ACC112 (cell line): Measurements from ENCODE around the gene GASK1A.
"Not testable (repeated sequence)": the region's sequence is repeated elsewhere in the genome, so short reads cannot be mapped to it uniquely, and the experiment has no call there.

ENCODE experiments used
- H2AFZ ChIP-seq: fragments of 200-600 bp; sonication (generic); one replicate; pipeline ENCODE4 v1.6.0; 2017; ENCODE audit warnings: antibody characterized with exemption, low read length; ENCODE audit not compliant: unreplicated experiment
- H3K27ac ChIP-seq: fragments of 200-600 bp; sonication (generic); 2 replicates; pipeline ENCODE4 v1.5.1; 2014; ENCODE audit warnings: low read depth, mild to moderate bottlenecking, antibody characterized with exemption, low read length, moderate library complexity
- H3K27me3 ChIP-seq: fragments of 200-600 bp; sonication (generic); 2 replicates; pipeline ENCODE4 v1.6.1; 2014; ENCODE audit warnings: mild to moderate bottlenecking, antibody characterized with exemption, low read length, moderate library complexity, mixed read lengths; ENCODE audit not compliant: insufficient read depth
- H3K36me3 ChIP-seq: fragments of 200-600 bp; sonication (generic); 2 replicates; pipeline ENCODE4 v1.6.1; 2016; ENCODE audit warnings: mild to moderate bottlenecking, antibody characterized with exemption, low read length, moderate library complexity, mixed read lengths; ENCODE audit not compliant: insufficient read depth
- H3K4me1 ChIP-seq: fragments of 200-600 bp; sonication (generic); one replicate; pipeline ENCODE4 v1.6.1; 2016; ENCODE audit warnings: low read length, mixed read lengths; ENCODE audit not compliant: insufficient read depth, unreplicated experiment, control insufficient read depth
- H3K4me3 ChIP-seq: fragments of 200-600 bp; sonication (generic); 2 replicates; pipeline ENCODE4 v1.5.1; 2014; ENCODE audit warnings: mild to moderate bottlenecking, low read depth, low read length
- H3K79me2 ChIP-seq: fragments of 200-600 bp; sonication (generic); one replicate; pipeline ENCODE4 v1.6.0; 2016; ENCODE audit warnings: low read length; ENCODE audit not compliant: control insufficient read depth, unreplicated experiment, insufficient read depth

The GASK1A gene

GRCh38 chr3:43043071-43043766 lies 64.1 kb downstream of the GASK1A start:
- no peaks in the 10 kb centered on the region for H3K4me1 ChIP-seq
- H3K27ac ChIP-seq: no peak overlapping the region
- no peak overlapping the region for H2AFZ ChIP-seq
- peaks cover 8% of the 10 kb centered on the region; the same call in 1 of the 2 replicates for H3K27me3 ChIP-seq
- H3K36me3 ChIP-seq: no peaks in the 10 kb centered on the region
- no peak overlapping the region for H3K4me3 ChIP-seq
- no peaks in the 10 kb centered on the region for H3K79me2 ChIP-seq

DNA sequence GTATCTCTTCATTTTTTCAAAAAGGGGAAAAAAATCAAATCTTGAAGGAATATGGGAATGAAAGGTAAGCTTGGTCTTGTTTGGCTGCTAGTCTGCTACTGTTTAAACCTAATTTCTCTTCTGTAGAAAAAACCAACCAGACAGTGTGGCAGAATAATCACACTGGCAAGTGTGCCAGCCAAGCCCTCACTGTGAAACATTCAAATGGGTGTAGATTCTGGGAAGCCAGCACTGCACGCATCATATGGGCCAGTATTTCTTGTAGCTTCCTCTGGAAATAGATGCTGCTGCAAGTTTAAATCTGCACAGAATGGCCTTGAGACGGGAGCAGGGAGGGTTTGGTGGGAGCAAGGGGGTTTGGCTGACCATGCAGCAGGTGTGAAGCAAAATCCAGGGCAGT lies 64.7 kb downstream of the GASK1A start:
- Histone ChIP-seq H3K27me3 (peaks cover 5% of the 10 kb centered on the region; the same call in 1 of the 2 replicates), H3K36me3 (no peaks in the 10 kb centered on the region), H2AFZ (no peak overlapping the region), H3K4me3 (no peak overlapping the region), H3K27ac (no peak overlapping the region), H3K4me1 (no peaks in the 10 kb centered on the region), H3K79me2 (no peaks in the 10 kb centered on the region)

DNA sequence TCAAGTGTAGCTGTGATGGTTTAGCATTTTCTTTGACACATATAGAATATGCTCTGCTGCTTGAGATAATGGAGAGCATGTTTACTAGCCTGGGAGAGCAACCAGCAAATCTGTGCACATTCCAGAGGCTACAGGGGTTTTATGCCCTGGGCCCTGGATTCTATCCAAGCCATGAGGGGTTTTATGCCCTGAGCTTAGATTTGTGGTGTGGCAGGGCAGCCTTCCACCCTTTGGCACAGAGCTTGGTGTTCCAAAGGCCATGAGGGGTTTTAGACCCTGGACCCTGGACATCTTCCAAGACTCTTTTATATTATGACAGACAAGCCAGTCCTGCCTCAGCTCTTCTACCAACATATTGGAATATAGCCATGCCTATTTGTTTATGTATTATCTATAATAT lies 66.0 kb downstream of the GASK1A start:
- H3K27me3 ChIP-seq, H3K79me2 ChIP-seq, H2AFZ ChIP-seq, H3K4me3 ChIP-seq, H3K36me3 ChIP-seq, H3K27ac ChIP-seq, H3K4me1 ChIP-seq: not testable (repeated sequence)

DNA sequence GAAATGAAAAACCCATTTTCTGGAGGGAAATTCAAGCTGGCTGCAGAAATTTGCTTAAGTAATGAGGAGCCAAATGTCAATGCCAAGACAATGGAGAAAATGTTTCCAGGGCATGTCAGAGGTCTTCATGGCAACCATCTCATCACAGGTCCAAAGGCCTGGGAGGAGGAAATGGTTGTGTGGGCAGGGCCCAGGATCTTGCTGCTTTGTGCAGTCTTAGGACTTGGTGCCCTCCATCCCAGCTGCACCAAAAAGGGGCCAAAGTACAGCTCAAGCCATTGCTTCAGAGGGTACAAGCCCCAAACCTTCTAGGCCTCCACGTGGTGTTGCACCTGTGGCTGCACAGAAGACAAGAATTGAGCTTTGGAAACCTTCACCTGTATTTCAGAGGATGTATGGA lies 67.5 kb downstream of the GASK1A start:
- no peaks in the 10 kb centered on the region for H3K4me1 ChIP-seq
- no peaks in the 10 kb centered on the region for H3K36me3 ChIP-seq
- H3K79me2 ChIP-seq: no peaks in the 10 kb centered on the region
- no peak overlapping the region for H2AFZ ChIP-seq
- no peak overlapping the region for H3K27ac ChIP-seq
- H3K27me3 ChIP-seq: peaks cover 7% of the 10 kb centered on the region; the same call in 1 of the 2 replicates
- H3K4me3 ChIP-seq: no peak overlapping the region

DNA sequence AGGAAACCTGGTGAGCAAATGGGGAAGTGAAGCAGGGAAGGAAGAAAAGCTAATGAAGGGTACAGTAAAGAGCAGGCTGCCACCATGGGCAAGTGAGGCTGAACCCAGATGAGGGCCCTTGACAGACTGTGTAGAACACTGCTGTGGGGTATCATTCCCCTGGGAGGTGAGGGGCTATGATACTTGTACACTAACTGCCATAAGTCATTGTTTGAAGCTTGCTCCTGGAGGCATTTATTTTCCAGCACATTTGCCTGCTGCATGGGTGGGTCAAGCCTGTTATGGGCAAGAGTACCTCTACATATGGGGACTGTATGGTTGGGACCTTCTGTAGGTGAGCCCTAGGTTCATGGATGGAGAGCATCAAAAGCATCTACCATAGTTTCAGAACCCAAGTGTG lies 69.4 kb downstream of the GASK1A start:
- Histone ChIP-seq H3K4me3 (no peak overlapping the region), H3K4me1 (no peaks in the 10 kb centered on the region), H3K27me3 (peaks cover 22% of the 10 kb centered on the region), H2AFZ (no peak overlapping the region), H3K27ac (no peak overlapping the region), H3K36me3 (no peaks in the 10 kb centered on the region), H3K79me2 (no peaks in the 10 kb centered on the region)

GRCh38 chr3:43053291-43053690 lies 74.2 kb downstream of the GASK1A start:
- Histone ChIP-seq H2AFZ (no peak overlapping the region), H3K27me3 (peaks cover 51% of the 10 kb centered on the region), H3K4me1 (no peaks in the 10 kb centered on the region), H3K79me2 (no peaks in the 10 kb centered on the region), H3K36me3 (no peaks in the 10 kb centered on the region), H3K27ac (no peak overlapping the region), H3K4me3 (no peak overlapping the region)

DNA sequence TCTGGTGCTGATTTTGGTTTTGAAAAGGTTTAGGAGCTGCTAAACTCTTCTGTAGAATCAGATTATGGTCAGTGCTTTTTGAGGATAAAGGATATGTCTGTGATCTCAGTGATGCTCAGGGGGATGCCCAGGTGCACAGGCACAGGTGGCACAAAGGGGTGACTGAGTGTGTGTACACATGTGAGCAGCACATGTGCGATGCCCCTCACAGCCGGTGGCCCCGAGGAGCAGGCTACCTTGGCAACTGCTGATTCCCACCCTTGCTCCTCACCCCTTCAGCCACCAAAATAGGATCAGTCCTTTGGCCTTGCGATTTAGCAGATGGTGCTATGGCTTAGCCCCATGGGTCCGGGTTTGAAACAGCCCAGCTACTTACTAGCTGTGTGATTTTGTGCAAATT lies 75.6 kb downstream of the GASK1A start:
- H3K36me3 ChIP-seq: no peaks in the 10 kb centered on the region
- H3K27ac ChIP-seq: no peak overlapping the region
- no peak overlapping the region for H3K4me3 ChIP-seq
- H3K4me1 ChIP-seq: no peaks in the 10 kb centered on the region
- H3K27me3 ChIP-seq: peaks cover 51% of the 10 kb centered on the region
- no peaks in the 10 kb centered on the region for H3K79me2 ChIP-seq
- H2AFZ ChIP-seq: no peak overlapping the region

DNA sequence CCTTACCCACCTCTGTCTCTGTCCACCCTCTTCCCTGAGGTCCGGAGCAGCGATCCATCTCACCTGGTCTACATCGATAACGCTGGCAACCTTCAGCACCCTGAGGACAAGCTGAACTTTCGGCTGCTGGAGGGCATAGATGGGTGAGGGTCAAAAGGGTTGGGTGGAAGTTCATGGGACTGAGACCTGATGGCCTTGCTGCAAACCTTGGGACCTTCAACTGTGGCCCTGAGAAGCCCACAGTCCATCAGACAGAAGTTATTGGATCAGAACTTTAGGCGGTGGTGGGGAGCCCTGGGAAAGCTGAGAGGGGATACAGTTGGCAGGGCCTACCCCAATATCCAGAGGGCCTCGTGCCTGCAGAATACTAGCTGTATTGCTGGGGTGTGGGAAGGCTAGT lies 76.3 kb downstream of the GASK1A start:
- Histone ChIP-seq H3K79me2 (no peaks in the 10 kb centered on the region), H3K27ac (no peak overlapping the region), H2AFZ (no peak overlapping the region), H3K4me1 (no peaks in the 10 kb centered on the region), H3K4me3 (no peak overlapping the region), H3K36me3 (no peaks in the 10 kb centered on the region), H3K27me3 (peaks cover 47% of the 10 kb centered on the region)

DNA sequence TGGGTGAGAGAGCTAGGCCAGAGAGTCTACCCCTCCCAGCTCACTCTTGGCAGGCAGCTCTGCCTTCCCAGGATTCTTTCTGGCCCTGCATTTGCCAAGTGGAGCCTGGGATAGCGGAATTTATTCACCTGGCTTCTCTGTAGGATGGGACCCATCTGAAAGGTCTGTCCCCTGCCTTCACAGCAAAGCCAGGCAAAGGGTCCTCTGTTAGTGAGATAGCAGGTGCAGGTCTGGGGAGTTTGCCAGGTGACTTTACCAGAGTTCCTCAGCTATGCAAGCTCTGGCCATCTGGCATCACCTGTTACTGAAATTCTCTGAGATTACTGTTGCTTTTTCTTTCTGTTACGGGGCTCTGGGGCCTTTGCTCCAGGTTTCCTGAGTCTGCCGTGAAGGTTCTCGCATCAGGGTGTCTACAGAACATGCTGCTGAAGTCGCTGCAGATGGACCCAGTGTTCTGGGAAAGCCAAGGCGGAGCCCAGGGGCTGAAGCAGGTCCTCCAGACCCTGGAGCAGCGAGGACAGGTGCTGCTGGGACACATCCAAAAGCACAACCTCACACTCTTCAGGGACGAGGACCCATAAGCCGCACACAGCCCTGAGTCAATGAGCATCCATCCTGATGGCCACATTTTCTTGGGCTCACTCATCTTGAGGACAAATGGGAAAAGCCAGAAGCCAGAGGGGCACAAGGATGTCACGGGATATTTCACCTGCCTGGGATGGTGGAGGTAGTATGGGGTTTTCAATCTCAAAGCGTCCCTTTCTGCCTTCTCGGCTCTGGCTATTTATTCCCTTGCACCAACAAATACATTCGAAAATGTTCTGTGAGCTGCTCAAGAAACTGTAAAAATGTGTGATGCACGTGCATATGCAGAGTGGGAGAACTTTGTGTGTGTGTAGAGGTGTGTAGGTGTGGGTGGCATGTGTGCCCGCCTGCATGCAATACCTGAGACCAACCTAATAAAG lies 77.0 kb downstream of the GASK1A start:
- Histone ChIP-seq H3K27ac (no peak overlapping the region), H3K36me3 (no peaks in the 10 kb centered on the region), H3K79me2 (no peaks in the 10 kb centered on the region), H3K4me1 (no peaks in the 10 kb centered on the region), H3K27me3 (peaks cover 44% of the 10 kb centered on the region), H3K4me3 (no peak overlapping the region), H2AFZ (no peak overlapping the region)

- H3K27ac ChIP-seq: no peak overlapping the region
- peaks cover 28% of the 10 kb centered on the region for H3K27me3 ChIP-seq
- no peaks in the 10 kb centered on the region for H3K4me1 ChIP-seq
- H3K79me2 ChIP-seq: no peaks in the 10 kb centered on the region
- H3K4me3 ChIP-seq: no peak overlapping the region
- no peaks in the 10 kb centered on the region for H3K36me3 ChIP-seq
- no peak overlapping the region for H2AFZ ChIP-seq
Observed at GRCh38 chr3:43059456-43059855, 80.3 kb downstream of the GASK1A start.
